ENCODE measurements around the gene DTNBP1. TPM values are rescaled to one million over a fixed set of nuclear protein-coding genes. Genes with fewer than 3 reads are reported as not detected.

The DTNBP1 gene
- total RNA-seq, 1 donor from 2014 or later, result 3.6 TPM

GRCh38 chr6:15501826-15502445 lies 160.9 kb downstream of the DTNBP1 start:
- peak; percentile 90 for DNase-seq (ENCODE audit: low spot score)

- no peak for DNase-seq (ENCODE audit: low spot score)
Measured at GRCh38 chr6:15500901-15501825, 161.7 kb downstream of the DTNBP1 start.

- no peak for DNase-seq (ENCODE audit: low spot score)
Measured at GRCh38 chr6:15500078-15500740, 162.6 kb downstream of the DTNBP1 start.

GRCh38 chr6:15499591-15499990 lies 163.2 kb downstream of the DTNBP1 start:
- DNase-seq (ENCODE audit: low spot score), result no peak

GRCh38 chr6:15499125-15499524 lies 163.7 kb downstream of the DTNBP1 start:
- DNase-seq (ENCODE audit: low spot score), result no peak

GRCh38 chr6:15498640-15499039 lies 164.2 kb downstream of the DTNBP1 start:
- no peak for DNase-seq (ENCODE audit: low spot score)

GRCh38 chr6:15496345-15497131 lies 166.3 kb downstream of the DTNBP1 start:
- DNase-seq (ENCODE audit: low spot score), result no peak

- peak; percentile 72 for DNase-seq (ENCODE audit: low spot score)
Measured at GRCh38 chr6:15495375-15495901, 167.4 kb downstream of the DTNBP1 start.

GRCh38 chr6:15493437-15494168 lies 169.2 kb downstream of the DTNBP1 start:
- peak; percentile 27 for DNase-seq (ENCODE audit: low spot score)

GRCh38 chr6:15491986-15492269 lies 170.9 kb downstream of the DTNBP1 start:
- no peak for DNase-seq (ENCODE audit: low spot score)

GRCh38 chr6:15491255-15491985 lies 171.4 kb downstream of the DTNBP1 start:
- peak; percentile 78 for DNase-seq (ENCODE audit: low spot score)

- no peak for DNase-seq (ENCODE audit: low spot score)
Measured at GRCh38 chr6:15490242-15491100, 172.4 kb downstream of the DTNBP1 start.

GRCh38 chr6:15489261-15489962 lies 173.4 kb downstream of the DTNBP1 start:
- no peak for DNase-seq (ENCODE audit: low spot score)

GRCh38 chr6:15487262-15487661 lies 175.6 kb downstream of the DTNBP1 start:
- DNase-seq (ENCODE audit: low spot score), result no peak

GRCh38 chr6:15485936-15486335 lies 176.9 kb downstream of the DTNBP1 start:
- DNase-seq (ENCODE audit: low spot score), result no peak

GRCh38 chr6:15484821-15485220 lies 178.0 kb downstream of the DTNBP1 start:
- no peak for DNase-seq (ENCODE audit: low spot score)

- no peak for DNase-seq (ENCODE audit: low spot score)
Measured at GRCh38 chr6:15484140-15484539, 178.7 kb downstream of the DTNBP1 start.

- no peak for DNase-seq (ENCODE audit: low spot score)
Measured at GRCh38 chr6:15483060-15483459, 179.8 kb downstream of the DTNBP1 start.
